Bronchial epithelial cell (primary cell): Measurements from ENCODE around the gene LRRIQ4. TPM values are rescaled to one million over a fixed set of nuclear protein-coding genes. Genes with fewer than 3 reads are reported as not detected.

ENCODE experiments used
- DNase-seq: peaks from one replicate; pipeline ENCODE4 v3.0.0-alpha.2; 2010; ENCODE audit warnings: low read depth
- FAIRE-seq: peaks from 2 replicates; lab custom pipeline; 2011; peaks lifted over from hg19 to GRCh38; lab: Jason Lieb, UNC
- H3K27me3 ChIP-seq: 2 replicates; pipeline ENCODE4 v1.5.1; 2011; ENCODE audit warnings: low read length; ENCODE audit not compliant: control insufficient read depth, insufficient read depth
- H3K36me3 ChIP-seq: 2 replicates; pipeline ENCODE4 v1.5.1; 2011; ENCODE audit warnings: low read length; ENCODE audit not compliant: control insufficient read depth, insufficient read depth
- H3K4me3 ChIP-seq: 2 replicates; pipeline ENCODE4 v1.5.1; 2011; ENCODE audit warnings: mild to moderate bottlenecking, low read depth, low read length, control low read depth
- CTCF ChIP-seq: IDR thresholded peaks from 2 replicates; pipeline ENCODE4 v1.5.1; 2011; ENCODE audit warnings: mild to moderate bottlenecking, moderate library complexity, low read length, control low read depth, inconsistent platforms; ENCODE audit not compliant: insufficient read depth, severe bottlenecking
- total RNA-seq: library from RNA; depleted of rRNA; stranded (reverse); fragments of >200 nt; gene quantifications from 2 replicates; pipeline ENCODE4 v1.2.1, GENCODE V29; 2014

Gene LRRIQ4
- total RNA-seq, 1 donor from 2014 or later, result not detected

GRCh38 chr3:169869484-169870220 is 57.0 kb downstream of the LRRIQ4 start, which contains the start of gene LRRC31:
LRRC31 (minus strand) TSS chr3:169869935; CDS start chr3:169869807, 128 bp downstream.
- Histone ChIP-seq H3K27me3 (no peaks in the 10 kb centered on the region), H3K36me3 (no peaks in the 10 kb centered on the region), H3K4me3 (no peak within 1 kb of the TSS)
- FAIRE-seq, result no peak
- no peak for TF ChIP-seq CTCF
- no peak for DNase-seq

- Histone ChIP-seq H3K36me3 (no peaks in the 10 kb centered on the region), H3K4me3 (no peak overlapping the region), H3K27me3 (no peaks in the 10 kb centered on the region)
- peak; percentile 52 for DNase-seq
- FAIRE-seq, result no peak
- no peak for TF ChIP-seq CTCF
These were observed 58.6 kb downstream of the LRRIQ4 start for GRCh38 chr3:169871129-169871886.

GRCh38 chr3:169879013-169879557 is 66.4 kb downstream of the LRRIQ4 start:
- no peaks in the 10 kb centered on the region for H3K27me3 ChIP-seq
- H3K36me3 ChIP-seq, result no peaks in the 10 kb centered on the region
- FAIRE-seq (no peak), DNase-seq (no peak)
- no peak for TF ChIP-seq CTCF
- H3K4me3 ChIP-seq, result no peak overlapping the region

- Histone ChIP-seq H3K36me3 (no peaks in the 10 kb centered on the region), H3K4me3 (no peak overlapping the region), H3K27me3 (no peaks in the 10 kb centered on the region)
- FAIRE-seq, result no peak
- no peak for TF ChIP-seq CTCF
- no peak for DNase-seq
These were observed 67.3 kb downstream of the LRRIQ4 start for GRCh38 chr3:169879845-169880575.

GRCh38 chr3:169880576-169881250 is 68.0 kb downstream of the LRRIQ4 start:
- no peak for DNase-seq
- Histone ChIP-seq H3K36me3 (no peaks in the 10 kb centered on the region), H3K27me3 (no peaks in the 10 kb centered on the region), H3K4me3 (no peak overlapping the region)
- TF ChIP-seq CTCF, result no peak
- no peak for FAIRE-seq
